GM18909 (cell line): Measurements from ENCODE around the gene FAM53A.

Source experiments
- ATAC-seq: cut with Tn5 transposase; IDR thresholded peaks from one replicate; pipeline ENCODE4 v1.9.1; 2021; ENCODE audit warnings: mild to moderate bottlenecking; ENCODE audit not compliant: unreplicated experiment, poor library complexity

FAM53A gene

DNA sequence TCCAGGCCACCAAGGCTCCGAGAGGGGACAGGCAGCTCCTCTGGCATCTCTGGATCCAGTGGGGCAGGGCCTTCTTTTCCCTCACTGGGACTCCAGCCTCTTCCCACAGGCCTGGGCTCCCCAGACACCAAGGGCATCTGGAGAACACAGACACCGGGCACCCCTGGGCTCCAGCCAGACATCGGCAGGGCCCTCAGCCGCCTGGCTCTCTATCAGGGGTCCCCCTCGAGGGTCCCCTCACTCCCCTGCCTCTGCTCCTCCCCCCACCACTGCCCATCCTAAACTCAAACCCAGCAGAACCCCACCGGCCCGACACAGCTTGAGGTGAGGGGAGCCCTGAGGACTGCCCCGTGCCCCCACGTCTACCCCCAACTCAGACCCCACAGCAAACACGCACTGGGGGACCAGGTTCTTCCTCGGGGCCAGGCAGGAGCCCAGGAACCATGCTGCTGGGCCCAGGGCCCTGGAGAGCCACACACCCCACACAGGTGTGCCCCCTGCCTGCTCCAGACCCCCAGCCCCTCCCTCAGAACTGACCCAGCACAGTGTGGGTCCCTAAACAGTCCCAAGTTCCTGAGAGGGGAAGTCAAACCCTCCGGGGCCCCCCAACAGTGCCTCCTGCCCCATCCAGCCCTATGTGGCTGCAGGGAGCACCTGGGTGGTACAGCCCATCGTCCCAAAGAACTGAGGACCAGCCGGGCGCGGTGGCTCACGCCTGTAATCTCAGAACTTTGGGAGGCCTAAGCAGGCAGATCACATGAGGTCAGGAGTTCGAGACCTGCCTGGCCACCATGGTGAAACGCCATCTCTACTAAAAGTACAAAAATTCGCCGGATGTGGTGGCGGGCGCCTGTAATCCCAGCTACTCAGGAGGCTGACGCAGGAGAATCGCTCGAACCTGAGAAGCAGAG is 86.8 kb downstream of the FAM53A start:
- ATAC-seq: no peak

DNA sequence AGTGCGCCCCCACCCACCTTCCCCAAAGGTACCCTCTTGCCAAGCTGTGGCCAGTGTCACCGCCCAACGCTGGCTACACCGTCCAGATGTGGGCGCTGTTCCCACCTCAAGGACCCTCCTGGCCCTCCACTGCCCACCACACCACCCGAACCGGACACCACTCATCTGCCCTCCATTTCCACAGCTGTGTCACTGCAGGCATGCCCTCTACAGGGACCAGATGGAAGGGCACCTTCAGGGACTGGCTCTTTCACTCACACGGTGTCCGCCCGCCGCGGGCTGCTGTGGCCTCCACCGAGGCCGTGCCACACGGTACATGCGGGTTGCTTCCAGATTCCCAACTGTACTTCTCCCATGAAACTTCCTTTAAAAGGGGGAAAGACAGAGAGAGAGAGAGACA is 87.7 kb downstream of the FAM53A start:
- ATAC-seq: no peak

- no peak for ATAC-seq
Observed at GRCh38 chr4:1595789-1596325, 88.3 kb downstream of the FAM53A start.

DNA sequence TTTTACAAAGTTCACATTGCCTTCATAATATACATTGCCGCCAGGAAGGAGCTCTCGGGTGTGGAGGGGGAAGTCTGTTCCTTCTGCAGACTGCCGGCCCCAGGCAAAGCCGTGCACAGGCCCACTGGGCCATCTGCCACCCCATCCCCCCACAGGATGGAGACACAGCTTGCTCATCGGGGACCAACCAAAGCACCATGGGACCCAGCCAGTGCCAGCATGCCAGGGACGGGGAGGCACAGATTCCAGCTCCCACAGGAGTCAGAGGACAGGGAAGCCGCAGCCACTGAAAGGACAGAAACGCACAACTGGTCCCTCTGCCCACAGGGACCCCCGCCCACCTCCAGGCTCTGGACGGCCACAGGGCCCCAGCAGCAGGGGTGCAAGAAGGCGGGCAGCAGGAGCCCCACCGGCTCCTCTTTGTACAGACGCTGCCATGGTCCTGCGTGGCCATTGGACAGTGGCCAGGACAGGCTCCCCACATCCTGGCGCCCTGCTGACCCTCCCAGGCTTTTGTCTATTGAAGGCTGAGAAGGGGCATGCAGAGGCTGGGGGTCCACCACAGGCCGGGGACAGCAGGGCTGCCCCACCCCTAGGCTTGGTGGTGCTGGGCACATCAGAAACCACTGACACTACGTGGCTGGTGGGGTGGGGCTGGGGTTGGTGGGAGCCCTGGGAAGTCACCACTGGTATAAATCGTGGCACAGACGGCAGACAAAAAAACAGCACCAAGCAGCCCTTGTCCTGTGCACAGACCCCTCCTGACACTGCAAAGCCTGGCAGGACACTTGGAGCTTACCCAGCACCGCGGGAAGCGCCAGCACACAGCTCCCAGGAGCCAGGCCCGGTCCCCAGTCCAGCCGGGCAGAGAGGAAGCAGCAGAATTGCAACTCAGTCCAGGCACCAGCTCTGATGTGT is 89.0 kb downstream of the FAM53A start:
- ATAC-seq: no peak

GRCh38 chr4:1593881-1594345 is 90.2 kb downstream of the FAM53A start:
- no peak for ATAC-seq

DNA sequence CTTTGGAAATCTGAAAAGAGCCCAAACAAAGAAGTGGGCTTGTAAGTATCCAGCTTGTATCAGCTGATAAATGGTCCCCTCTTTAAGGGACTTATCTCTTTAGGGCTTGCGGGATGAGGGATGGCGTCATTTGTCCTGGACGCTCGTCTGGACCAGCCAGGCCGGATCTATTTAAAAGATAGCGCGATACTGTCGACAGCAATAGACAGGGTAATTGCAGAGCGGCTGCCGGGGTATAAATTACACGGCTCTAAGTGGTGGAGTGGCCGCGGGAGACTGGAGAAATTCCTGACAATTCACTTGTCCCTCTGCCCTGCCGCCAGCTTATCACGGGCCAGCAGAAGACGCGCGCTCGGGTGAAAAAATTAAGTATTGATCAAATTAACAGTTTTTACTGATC is 90.7 kb downstream of the FAM53A start:
- no peak for ATAC-seq

DNA sequence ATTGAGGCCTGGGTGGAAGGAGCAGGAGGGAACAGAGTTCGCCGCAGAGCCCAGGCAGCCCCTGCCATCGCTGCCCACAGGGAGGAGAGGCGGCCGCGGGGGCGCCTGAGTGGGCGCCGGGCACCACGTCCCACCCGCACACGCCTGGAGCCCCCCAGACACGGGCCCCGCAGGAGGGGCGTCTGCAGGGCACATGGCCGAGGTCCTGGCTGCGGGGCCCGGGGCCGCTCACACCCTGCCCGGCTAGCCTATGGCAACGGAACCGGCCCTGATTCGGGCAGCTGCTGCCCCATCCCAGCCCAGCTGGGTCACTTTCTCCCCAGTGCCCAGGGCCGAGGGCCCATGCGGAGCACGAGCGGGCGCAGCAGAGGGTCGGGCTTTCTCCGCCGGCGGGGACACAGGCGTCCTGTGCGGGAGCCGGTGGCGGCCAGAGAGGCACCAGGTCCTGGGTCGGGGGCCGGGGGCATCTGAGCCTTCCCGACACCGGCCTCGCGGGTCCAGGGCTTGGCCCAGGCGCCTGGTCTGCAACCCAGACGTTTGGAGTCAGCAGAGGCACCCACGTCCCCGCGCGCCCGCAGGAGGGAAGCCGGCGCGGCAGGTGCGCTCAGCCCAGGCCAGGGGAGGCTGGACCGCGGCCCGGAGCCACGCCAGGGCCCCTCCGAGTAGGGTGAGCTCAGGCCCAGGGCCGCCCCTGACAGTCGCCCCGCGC is 91.2 kb downstream of the FAM53A start:
- no peak for ATAC-seq

- ATAC-seq: no peak
Observed at GRCh38 chr4:1592068-1592708, 91.9 kb downstream of the FAM53A start.

DNA sequence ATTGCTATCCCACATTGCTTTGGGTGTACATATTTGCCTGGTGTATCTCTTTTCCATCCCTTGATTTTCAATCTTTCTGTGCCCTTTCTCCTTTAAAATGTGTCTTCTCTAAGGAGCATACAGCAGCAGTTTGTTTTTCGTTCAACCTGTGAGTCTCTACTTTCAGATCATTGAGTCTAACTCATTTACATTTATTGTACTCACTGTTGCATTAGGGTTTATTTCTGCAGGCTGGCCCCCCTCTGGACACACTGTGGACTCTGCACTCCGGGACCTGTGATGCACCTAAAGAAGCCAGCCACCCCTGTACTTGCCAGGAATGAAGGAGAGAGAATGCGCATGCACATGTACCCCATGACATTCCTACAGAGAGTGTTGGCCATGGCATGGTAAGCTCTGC is 93.0 kb downstream of the FAM53A start:
- ATAC-seq: no peak

DNA sequence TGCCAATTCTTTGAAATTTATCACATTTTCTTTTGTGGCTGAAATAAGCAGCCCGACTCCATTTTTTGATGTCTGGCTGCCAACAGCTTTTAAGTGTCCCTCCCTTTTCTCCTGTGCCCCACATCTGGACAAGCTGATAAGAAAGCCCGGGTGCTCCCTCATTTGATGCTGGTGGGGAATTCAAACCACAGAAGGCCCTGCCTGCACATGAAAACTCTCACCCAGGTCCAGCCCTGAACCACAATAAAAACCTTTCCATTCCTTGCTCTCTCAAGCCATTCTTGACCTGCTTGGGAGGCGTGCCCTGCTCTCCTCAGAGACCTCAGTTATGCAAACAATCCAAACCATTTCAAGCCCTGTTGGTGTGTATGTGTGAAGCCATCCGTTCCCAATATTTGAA is 93.9 kb downstream of the FAM53A start:
- ATAC-seq: no peak
